BE2C (cell line): ENCODE data around the gene CBLN3.
A peak's percentile ranks its signal among the peaks of the same experiment; 100 is the strongest.

Source experiments
- DNase-seq: peaks from one replicate; pipeline ENCODE4 v3.0.0-alpha.2; 2020
- H3K27me3 ChIP-seq: fragments of 250-450 bp; sonication (Bioruptor Pico); 2 replicates; pipeline ENCODE4 v1.5.1; 2020; ENCODE audit warnings: mild to moderate bottlenecking
- H3K36me3 ChIP-seq: fragments of 250-450 bp; sonication (Bioruptor Pico); 2 replicates; pipeline ENCODE4 v1.5.1; 2020; ENCODE audit warnings: mild to moderate bottlenecking
- H3K4me1 ChIP-seq: fragments of 250-450 bp; sonication (Bioruptor Pico); 2 replicates; pipeline ENCODE4 v1.5.1; 2020
- H3K4me3 ChIP-seq: 2 replicates; pipeline ENCODE4 v1.5.1; 2011; ENCODE audit warnings: low read depth, low read length
- H3K9me3 ChIP-seq: fragments of 250-450 bp; sonication (Bioruptor Pico); 2 replicates; pipeline ENCODE4 v1.5.1; 2020
- TF ChIP-seq, protein P1 (sequence below): IDR thresholded peaks from 2 replicates; pipeline ENCODE4 v1.5.1; 2012; ENCODE audit warnings: mild to moderate bottlenecking, low read depth, low read length

Gene CBLN3

DNA sequence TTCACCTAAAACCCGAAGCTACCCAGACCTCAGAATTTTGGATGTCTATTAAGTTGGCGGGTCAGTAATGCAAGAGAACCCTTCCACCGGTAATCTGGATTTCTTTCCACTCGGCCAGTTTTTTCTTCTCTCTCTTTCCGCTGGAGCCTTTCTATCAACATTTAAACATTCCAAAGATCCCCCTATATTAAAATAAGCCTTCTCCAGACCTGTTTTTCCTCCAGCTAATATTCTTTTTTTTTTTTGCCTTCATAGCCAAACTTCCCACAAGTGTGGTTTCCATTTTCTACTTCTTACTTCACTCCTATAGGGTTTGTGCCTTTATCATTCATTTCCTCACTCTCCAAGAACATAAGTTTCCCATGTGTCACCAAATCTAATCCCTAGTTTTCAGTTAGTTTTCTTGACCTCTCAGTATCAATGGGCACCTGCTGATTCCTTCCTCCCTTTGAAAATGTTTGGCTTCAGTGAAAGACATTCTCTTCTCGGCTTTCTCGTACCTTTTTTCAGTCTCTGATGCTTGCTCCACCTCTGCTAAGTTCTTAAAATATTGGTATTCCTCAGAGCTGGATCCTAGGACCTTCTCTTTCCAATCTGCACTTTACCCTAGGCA, 13.7 kb upstream of the CBLN3 start:
- DNase-seq: no peak
- TF ChIP-seq, protein P1, sequence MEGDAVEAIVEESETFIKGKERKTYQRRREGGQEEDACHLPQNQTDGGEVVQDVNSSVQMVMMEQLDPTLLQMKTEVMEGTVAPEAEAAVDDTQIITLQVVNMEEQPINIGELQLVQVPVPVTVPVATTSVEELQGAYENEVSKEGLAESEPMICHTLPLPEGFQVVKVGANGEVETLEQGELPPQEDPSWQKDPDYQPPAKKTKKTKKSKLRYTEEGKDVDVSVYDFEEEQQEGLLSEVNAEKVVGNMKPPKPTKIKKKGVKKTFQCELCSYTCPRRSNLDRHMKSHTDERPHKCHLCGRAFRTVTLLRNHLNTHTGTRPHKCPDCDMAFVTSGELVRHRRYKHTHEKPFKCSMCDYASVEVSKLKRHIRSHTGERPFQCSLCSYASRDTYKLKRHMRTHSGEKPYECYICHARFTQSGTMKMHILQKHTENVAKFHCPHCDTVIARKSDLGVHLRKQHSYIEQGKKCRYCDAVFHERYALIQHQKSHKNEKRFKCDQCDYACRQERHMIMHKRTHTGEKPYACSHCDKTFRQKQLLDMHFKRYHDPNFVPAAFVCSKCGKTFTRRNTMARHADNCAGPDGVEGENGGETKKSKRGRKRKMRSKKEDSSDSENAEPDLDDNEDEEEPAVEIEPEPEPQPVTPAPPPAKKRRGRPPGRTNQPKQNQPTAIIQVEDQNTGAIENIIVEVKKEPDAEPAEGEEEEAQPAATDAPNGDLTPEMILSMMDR: no peak
- Histone ChIP-seq H3K9me3 (no peaks in the 10 kb centered on the region), H3K4me1 (no peaks in the 10 kb centered on the region; the same call in none of the 2 replicates), H3K27me3 (no peaks in the 10 kb centered on the region), H3K36me3 (peaks cover 22% of the 10 kb centered on the region), H3K4me3 (peak overlapping the region; percentile 74)

DNA sequence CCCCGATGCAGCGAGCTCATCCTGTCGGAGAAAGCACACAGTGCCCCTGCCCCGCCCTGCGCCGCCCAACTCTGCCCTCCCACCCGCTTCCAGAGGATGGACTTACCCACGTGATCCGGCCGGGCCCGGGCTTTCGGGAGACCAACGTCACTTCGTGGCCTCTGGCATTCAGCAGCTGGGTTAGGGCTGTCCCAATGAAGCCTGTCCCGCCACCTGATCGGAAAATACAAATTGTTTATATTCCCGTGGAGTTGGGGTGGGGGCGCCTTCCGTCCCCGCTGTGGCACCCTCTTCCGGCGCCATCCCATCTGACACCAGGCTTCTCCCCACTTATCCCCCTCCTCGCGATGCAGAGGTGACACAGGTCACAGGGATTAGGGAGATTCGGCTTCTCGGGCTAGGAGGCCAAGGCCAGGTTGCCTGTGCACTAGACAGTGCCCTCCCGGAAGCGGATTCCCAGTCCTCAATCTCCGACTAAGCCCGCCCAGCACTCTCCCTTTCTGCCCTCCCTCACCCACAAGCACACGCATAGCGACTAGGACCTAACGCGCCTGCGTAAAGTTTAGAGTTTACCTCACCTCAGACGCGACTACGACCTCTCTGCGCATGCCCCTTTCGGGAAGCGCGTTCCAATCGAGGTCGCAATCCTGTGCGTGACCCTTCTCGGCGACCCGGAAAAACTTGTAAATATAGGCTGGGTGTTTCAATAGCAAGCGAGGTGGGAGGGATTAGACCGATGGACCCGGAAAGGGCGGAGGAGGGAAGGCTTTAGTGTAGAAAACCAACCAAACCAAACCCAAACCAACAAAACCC, 13.0 kb upstream of the CBLN3 start, which contains the start of gene SDR39U1:
Gene SDR39U1 (minus strand): TSS at position 537 of the 813 bp plus-strand sequence. CDS start 7 bp downstream, at position 530.
- Histone ChIP-seq H3K27me3 (no peaks in the 10 kb centered on the region), H3K4me1 (no peaks in the 10 kb centered on the region; the same call in none of the 2 replicates), H3K36me3 (peaks cover 22% of the 10 kb centered on the region), H3K4me3 (peak within 1 kb of the TSS; percentile 74), H3K9me3 (no peaks in the 10 kb centered on the region)
- TF ChIP-seq, protein P1: no peak
- DNase-seq: peak; percentile 97

DNA sequence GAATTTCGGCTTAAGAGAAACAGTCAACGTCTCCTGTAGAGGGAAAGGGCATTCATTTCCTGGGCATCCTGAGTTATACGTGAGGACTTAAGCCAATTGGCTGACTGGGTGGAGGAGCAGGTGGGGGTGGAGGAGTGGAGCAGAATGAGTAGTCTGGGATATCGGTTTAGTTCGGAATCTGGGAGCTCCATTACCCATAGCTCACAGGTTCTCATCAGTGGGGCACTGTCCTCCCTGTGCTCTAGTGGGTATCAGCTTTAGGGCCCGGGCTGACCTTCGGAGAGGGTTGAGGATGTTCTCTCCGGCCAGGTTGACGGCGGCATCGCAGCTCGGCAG, 12.4 kb upstream of the CBLN3 start:
- Histone ChIP-seq H3K36me3 (peaks cover 22% of the 10 kb centered on the region), H3K4me1 (no peaks in the 10 kb centered on the region; the same call in none of the 2 replicates), H3K4me3 (peak overlapping the region; percentile 74), H3K9me3 (no peaks in the 10 kb centered on the region), H3K27me3 (no peaks in the 10 kb centered on the region)
- TF ChIP-seq, protein P1: no peak
- DNase-seq: peak; percentile 37

DNA sequence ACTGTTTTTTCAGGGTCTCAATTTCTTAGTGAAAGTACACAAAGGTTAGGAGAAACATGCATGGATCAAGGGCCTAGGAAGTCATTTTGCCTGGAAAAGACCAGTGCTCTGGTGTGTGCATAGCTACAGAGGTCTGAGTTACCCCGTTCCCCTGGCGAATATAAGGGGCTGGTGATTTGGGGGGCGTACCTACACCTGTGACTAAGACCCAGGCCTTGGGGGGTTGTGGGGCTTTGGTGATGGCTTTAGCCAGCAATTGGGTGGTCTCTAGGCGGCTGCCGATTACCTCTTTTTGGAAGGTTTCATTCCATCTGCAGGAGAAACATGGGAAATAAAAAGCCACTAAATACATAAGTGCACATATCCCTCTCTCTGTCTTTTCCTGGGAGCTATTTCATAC, 12.0 kb upstream of the CBLN3 start:
- no peaks in the 10 kb centered on the region for H3K9me3 ChIP-seq
- H3K4me3 ChIP-seq: peak overlapping the region; percentile 74
- DNase-seq: no peak
- peaks cover under 1% of the 10 kb centered on the region for H3K4me1 ChIP-seq
- peaks cover 23% of the 10 kb centered on the region for H3K36me3 ChIP-seq
- TF ChIP-seq, protein P1: no peak
- H3K27me3 ChIP-seq: no peaks in the 10 kb centered on the region

DNA sequence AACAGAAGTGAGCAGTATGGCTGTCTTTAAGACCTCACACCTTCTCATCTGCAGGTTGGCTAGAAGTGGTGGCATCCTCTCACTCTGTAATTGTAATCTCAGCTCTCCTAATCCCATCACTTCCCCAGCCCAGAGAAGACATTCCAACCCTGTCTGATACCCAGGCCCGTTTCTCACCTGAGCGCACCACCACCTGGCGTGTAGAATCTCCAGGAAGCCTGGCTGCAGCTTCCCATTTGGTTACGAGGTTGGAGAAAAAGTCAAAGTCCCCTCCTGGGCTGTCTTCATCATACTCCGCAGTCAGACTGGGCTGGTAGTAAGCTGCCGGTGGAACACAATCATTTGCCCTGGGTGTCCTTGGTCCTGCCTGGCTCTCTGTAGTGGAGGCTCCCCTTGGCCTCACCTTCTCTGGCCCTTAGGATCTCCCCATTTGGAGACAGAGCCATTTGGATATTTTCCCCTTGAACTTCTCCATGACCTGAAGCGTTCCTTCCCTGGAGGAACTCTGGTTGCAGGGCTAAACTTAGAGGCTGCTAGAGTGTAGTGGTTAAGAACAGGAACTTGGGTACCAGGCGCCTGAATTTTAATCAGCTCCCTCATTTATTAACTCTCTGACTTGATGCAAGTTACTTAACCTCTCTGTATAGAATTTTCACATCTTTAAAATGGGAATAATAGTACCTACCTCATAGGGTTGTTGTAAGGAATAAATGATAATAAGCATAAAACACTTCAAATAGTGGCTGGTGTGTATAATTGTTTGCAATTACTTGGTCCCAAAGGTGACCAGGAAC, 11.3 kb upstream of the CBLN3 start:
- DNase-seq: no peak
- H3K36me3 ChIP-seq: peaks cover 29% of the 10 kb centered on the region
- H3K4me3 ChIP-seq: no peak overlapping the region; the same call in 1 of the 2 replicates
- no peaks in the 10 kb centered on the region for H3K27me3 ChIP-seq
- no peaks in the 10 kb centered on the region for H3K9me3 ChIP-seq
- TF ChIP-seq, protein P1: no peak
- peaks cover 3% of the 10 kb centered on the region for H3K4me1 ChIP-seq
